Neutrophil (primary cell): ENCODE data around the gene KBTBD12.

Source experiments
- H3K27ac ChIP-seq: fragments of 200-600 bp; sonication (generic); 2 replicates; pipeline ENCODE4 v1.5.1; 2016; ENCODE audit warnings: mild to moderate bottlenecking, moderate library complexity
- H3K27me3 ChIP-seq: fragments of 200-600 bp; sonication (generic); 2 replicates; pipeline ENCODE4 v1.6.0; 2016; ENCODE audit warnings: mild to moderate bottlenecking
- H3K36me3 ChIP-seq: fragments of 200-600 bp; sonication (generic); 2 replicates; pipeline ENCODE4 v1.5.1; 2017
- H3K4me1 ChIP-seq, 2 experiments: fragments of 200-600 bp in 1 of 2; sonication (generic) in 1 of 2; 1 replicate in 1 of 2; 2 replicates in 1 of 2; pipeline versions ENCODE4 v1.5.1 to v1.6.1; 2013 to 2016; ENCODE audit warnings: low read depth in 1 of 2, low read length in 1 of 2, mild to moderate bottlenecking in 1 of 2, moderate library complexity in 1 of 2; ENCODE audit not compliant: control insufficient read depth in 1 of 2, insufficient read depth in 1 of 2
- H3K4me3 ChIP-seq, 2 experiments: fragments of 200-600 bp in 1 of 2; sonication (generic) in 1 of 2; 1 replicate in 1 of 2; 2 replicates in 1 of 2; pipeline ENCODE4 v1.5.1; 2013 to 2016; ENCODE audit warnings: low read depth in 1 of 2, low read length in 1 of 2, mild to moderate bottlenecking in 1 of 2, moderate library complexity in 1 of 2
- H3K9me3 ChIP-seq: fragments of 200-600 bp; sonication (generic); 2 replicates; pipeline ENCODE4 v1.5.1; 2016
- TF ChIP-seq, protein P1 (sequence below): fragments of 200-600 bp; sonication (generic); IDR thresholded peaks from 2 replicates; pipeline ENCODE4 v1.5.1; 2016; ENCODE audit warnings: antibody characterized with exemption

The KBTBD12 gene

DNA sequence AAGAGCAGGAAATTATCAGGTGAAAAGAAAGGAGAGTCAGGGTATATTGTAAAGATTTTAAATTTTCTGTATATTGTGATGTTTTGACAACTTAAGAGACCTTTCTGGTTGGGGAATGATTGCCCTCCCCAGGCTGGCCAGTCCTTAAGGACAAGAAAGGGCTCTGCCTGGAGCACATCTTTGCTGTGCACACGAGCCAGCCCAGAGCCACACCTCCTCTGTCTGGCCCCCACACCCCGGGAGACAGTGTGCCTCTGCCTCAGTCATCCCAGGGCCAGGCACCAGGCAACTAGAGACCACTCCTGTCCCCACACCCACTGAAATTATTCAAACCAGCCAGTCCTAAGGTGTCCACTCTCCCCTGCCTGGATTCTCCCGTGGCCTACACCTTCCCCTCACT is 67.1 kb downstream of the KBTBD12 start:
- TF ChIP-seq, protein P1, sequence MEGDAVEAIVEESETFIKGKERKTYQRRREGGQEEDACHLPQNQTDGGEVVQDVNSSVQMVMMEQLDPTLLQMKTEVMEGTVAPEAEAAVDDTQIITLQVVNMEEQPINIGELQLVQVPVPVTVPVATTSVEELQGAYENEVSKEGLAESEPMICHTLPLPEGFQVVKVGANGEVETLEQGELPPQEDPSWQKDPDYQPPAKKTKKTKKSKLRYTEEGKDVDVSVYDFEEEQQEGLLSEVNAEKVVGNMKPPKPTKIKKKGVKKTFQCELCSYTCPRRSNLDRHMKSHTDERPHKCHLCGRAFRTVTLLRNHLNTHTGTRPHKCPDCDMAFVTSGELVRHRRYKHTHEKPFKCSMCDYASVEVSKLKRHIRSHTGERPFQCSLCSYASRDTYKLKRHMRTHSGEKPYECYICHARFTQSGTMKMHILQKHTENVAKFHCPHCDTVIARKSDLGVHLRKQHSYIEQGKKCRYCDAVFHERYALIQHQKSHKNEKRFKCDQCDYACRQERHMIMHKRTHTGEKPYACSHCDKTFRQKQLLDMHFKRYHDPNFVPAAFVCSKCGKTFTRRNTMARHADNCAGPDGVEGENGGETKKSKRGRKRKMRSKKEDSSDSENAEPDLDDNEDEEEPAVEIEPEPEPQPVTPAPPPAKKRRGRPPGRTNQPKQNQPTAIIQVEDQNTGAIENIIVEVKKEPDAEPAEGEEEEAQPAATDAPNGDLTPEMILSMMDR = no peak
- no peaks in the 10 kb centered on the region for H3K4me1 ChIP-seq
- H3K4me3 ChIP-seq = no peak overlapping the region
- no peaks in the 10 kb centered on the region for H3K36me3 ChIP-seq
- H3K9me3 ChIP-seq = no peaks in the 10 kb centered on the region
- H3K27ac ChIP-seq = no peak overlapping the region
- H3K27me3 ChIP-seq = no peaks in the 10 kb centered on the region

DNA sequence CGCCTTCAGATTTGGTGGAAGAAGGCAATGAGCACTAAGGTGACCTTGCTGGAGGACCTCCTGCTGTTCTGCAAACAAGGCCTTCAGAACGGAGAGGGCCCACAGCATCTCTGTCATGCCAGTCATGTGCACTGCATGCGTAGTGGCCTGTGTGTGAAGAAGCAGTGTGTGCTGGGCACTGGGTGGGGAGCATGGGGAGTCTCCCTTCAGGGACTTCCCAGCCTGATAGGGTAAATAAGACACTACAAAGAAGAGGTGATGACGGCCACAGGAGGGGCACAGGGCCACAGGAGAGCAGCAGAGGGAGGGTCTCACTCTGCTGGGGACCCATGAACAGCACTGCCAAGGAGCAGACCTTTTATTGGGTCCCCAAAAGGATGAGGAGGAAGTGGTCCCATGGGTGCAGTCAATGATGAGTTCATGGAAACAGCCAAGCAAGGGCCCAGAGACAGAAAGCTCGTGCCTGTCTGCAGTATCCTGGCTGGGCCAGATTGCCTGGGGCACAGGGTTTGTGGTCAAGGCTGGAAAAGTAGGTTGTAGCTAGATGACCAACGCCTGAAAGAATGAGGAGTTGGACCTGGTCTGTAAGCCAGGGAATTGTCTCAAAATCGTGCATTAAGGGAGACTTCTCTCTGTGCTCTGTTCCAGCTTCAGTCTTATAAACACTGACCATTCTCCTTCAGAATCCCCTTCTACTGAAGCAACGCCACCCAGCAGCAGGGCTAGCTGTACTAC is 69.4 kb downstream of the KBTBD12 start:
- no peaks in the 10 kb centered on the region for H3K4me1 ChIP-seq
- TF ChIP-seq, protein P1 = no peak
- no peaks in the 10 kb centered on the region for H3K36me3 ChIP-seq
- H3K9me3 ChIP-seq = no peaks in the 10 kb centered on the region
- H3K27me3 ChIP-seq = no peaks in the 10 kb centered on the region
- H3K27ac ChIP-seq = no peak overlapping the region
- H3K4me3 ChIP-seq = no peak overlapping the region

DNA sequence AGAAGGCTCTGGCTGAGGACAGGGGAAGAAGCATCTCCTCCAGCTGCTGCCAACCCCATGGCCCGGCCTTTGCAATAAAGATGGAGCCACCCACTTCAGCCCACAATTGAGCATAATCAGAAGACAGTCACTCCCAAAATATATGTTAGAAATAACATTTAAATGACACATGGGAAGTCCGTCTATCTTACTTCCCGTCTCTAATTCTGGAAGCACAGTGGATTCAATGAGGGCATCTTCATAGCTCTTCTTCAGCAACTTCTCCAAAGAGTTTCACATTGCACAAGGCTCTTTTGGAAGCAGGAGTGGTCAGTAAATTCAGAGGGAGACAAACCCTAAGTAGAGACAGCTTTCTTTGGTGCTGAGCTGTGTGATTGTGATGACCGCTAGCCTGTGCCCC is 70.2 kb downstream of the KBTBD12 start:
- no peak overlapping the region for H3K27ac ChIP-seq
- no peaks in the 10 kb centered on the region for H3K4me1 ChIP-seq
- no peaks in the 10 kb centered on the region for H3K9me3 ChIP-seq
- H3K4me3 ChIP-seq = no peak overlapping the region
- H3K27me3 ChIP-seq = no peaks in the 10 kb centered on the region
- TF ChIP-seq, protein P1 = no peak
- H3K36me3 ChIP-seq = no peaks in the 10 kb centered on the region

DNA sequence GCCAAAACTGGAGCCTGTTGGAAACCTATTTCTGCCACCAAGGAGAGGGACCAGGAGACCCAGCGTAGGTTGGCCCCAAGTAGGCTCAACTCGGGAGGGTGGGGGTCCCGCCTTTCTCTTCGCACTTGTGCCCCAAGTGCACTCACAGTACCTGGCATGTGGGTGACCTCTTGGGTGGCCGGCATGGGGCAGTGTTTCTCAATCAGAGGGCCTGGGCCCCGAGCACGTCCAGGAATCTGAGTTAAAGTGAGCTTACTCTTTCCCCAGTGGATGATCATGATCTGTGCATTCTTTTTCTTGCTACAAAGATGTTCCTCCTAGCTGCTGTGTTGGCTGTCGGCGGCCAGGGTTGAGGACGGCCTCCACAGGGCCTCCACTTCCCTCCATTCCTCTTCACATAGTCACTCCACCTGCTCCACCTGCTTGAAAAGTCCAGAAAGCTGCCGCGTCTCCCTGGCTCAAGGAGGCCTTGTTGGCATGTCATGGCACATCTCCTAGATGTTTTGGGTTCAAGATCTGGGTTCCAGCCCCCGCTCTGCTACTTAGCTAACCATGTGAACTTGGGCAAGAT is 70.7 kb downstream of the KBTBD12 start:
- no peak overlapping the region for H3K27ac ChIP-seq
- H3K9me3 ChIP-seq = no peaks in the 10 kb centered on the region
- no peaks in the 10 kb centered on the region for H3K4me1 ChIP-seq
- H3K27me3 ChIP-seq = no peaks in the 10 kb centered on the region
- no peak overlapping the region for H3K4me3 ChIP-seq
- no peaks in the 10 kb centered on the region for H3K36me3 ChIP-seq
- TF ChIP-seq, protein P1 = no peak

DNA sequence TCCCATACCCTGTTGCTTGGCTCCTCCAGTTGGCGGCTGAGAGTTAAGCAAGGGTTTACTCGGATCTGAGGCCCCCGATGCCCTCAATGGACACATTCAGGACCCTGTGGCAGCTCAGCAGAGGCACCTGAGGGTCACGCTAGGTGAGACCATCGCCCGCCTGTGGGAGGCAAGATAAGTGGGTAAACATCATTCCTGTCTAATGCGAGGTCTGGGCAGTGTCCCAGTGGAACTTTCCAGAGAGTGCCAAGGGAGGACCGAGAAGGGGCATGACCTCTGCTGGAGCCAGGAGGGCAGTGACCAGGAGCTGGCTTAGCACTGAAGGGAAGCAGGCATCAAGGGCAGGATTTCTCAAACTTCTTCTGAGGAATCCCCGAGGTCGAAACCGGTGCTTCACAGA is 71.8 kb downstream of the KBTBD12 start:
- no peaks in the 10 kb centered on the region for H3K4me1 ChIP-seq
- H3K9me3 ChIP-seq = no peaks in the 10 kb centered on the region
- no peaks in the 10 kb centered on the region for H3K27me3 ChIP-seq
- H3K27ac ChIP-seq = no peak overlapping the region
- no peaks in the 10 kb centered on the region for H3K36me3 ChIP-seq
- TF ChIP-seq, protein P1 = no peak
- no peak overlapping the region for H3K4me3 ChIP-seq
